Medulla oblongata (tissue), 1 donor: ENCODE data around the gene ELN.
"Not testable (repeated sequence)": the region's sequence is repeated elsewhere in the genome, so short reads cannot be mapped to it uniquely, and the experiment has no call there.

ENCODE experiments used
- DNase-seq: peaks from one replicate; pipeline ENCODE4 v3.0.0-alpha.2; 2015; ENCODE audit errors: extremely low spot score

Gene ELN

GRCh38 chr7:74027683-74028320 lies at the start of gene ELN:
ELN (plus strand) TSS chr7:74028173; CDS start chr7:74028188, 15 bp downstream.
- peak; percentile 82 for DNase-seq

GRCh38 chr7:73978661-73979563 lies 49.1 kb upstream of the ELN start:
- DNase-seq = no peak

GRCh38 chr7:73979656-73980055 lies 48.3 kb upstream of the ELN start:
- DNase-seq = not testable (repeated sequence)

GRCh38 chr7:73980206-73980605 lies 47.8 kb upstream of the ELN start:
- DNase-seq = no peak

GRCh38 chr7:73981933-73982332 lies 46.0 kb upstream of the ELN start:
- DNase-seq = no peak

- DNase-seq = no peak
These were observed 44.4 kb upstream of the ELN start for GRCh38 chr7:73983437-73984164.

- no peak for DNase-seq
These were observed 43.3 kb upstream of the ELN start for GRCh38 chr7:73984481-73985205.

GRCh38 chr7:73985737-73986141 lies 42.2 kb upstream of the ELN start:
- no peak for DNase-seq

- DNase-seq = no peak
These were observed 41.8 kb upstream of the ELN start for GRCh38 chr7:73986158-73986631.

- DNase-seq = no peak
These were observed 40.7 kb upstream of the ELN start for GRCh38 chr7:73987298-73987697.

- peak; percentile 69 for DNase-seq
These were observed 39.8 kb upstream of the ELN start for GRCh38 chr7:73988197-73988596.

GRCh38 chr7:73991522-73992100 lies 36.4 kb upstream of the ELN start:
- no peak for DNase-seq

- no peak for DNase-seq
These were observed 35.8 kb upstream of the ELN start for GRCh38 chr7:73992101-73992562.

GRCh38 chr7:73994023-73994422 lies 34.0 kb upstream of the ELN start:
- no peak for DNase-seq

GRCh38 chr7:73994761-73995160 lies 33.2 kb upstream of the ELN start:
- no peak for DNase-seq

- DNase-seq = no peak
These were observed 32.6 kb upstream of the ELN start for GRCh38 chr7:73995330-73995729.

GRCh38 chr7:73995821-73996511 lies 32.0 kb upstream of the ELN start:
- no peak for DNase-seq

- DNase-seq = no peak
These were observed 30.9 kb upstream of the ELN start for GRCh38 chr7:73997056-73997455.

- DNase-seq = no peak
These were observed 28.1 kb upstream of the ELN start for GRCh38 chr7:73999664-74000435.
